ENCODE results near the gene ADTRP.
"Not testable (repeated sequence)": the region's sequence is repeated elsewhere in the genome, so short reads cannot be mapped to it uniquely, and the experiment has no call there.

The ADTRP gene

GRCh38 chr6:11683871-11684270 is 94.7 kb downstream of the ADTRP start:
- no peak for DNase-seq (ENCODE audit: extremely low read depth, low read depth)
- TF ChIP-seq, protein P1, sequence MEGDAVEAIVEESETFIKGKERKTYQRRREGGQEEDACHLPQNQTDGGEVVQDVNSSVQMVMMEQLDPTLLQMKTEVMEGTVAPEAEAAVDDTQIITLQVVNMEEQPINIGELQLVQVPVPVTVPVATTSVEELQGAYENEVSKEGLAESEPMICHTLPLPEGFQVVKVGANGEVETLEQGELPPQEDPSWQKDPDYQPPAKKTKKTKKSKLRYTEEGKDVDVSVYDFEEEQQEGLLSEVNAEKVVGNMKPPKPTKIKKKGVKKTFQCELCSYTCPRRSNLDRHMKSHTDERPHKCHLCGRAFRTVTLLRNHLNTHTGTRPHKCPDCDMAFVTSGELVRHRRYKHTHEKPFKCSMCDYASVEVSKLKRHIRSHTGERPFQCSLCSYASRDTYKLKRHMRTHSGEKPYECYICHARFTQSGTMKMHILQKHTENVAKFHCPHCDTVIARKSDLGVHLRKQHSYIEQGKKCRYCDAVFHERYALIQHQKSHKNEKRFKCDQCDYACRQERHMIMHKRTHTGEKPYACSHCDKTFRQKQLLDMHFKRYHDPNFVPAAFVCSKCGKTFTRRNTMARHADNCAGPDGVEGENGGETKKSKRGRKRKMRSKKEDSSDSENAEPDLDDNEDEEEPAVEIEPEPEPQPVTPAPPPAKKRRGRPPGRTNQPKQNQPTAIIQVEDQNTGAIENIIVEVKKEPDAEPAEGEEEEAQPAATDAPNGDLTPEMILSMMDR (IDR thresholded peaks at IDR 0.05; ENCODE audit: low read depth, low read length): no peak

- DNase-seq (ENCODE audit: extremely low read depth, low read depth): no peak
- TF ChIP-seq, protein P1 (IDR thresholded peaks at IDR 0.05; ENCODE audit: low read depth, low read length): no peak
Measured at GRCh38 chr6:11682561-11682975, 96.0 kb downstream of the ADTRP start.

DNA sequence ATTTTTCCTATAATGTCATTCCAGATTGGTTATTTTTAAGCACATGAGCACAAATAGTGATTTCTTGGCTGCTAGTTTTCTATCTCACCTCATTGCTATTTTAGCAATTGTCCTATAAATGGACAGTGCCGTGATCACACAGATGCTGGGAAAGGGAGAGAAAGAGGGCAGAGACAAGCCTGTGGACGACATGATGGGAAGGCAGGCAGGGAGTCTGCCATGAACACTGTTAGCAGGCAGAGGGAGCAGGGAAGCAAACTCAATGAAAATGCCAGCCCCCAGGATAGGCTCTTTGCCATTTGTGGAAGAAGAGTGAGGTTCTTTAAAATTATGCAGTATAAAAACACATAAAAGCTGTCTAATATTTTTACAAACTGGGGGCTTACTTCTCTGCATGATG is 96.8 kb downstream of the ADTRP start:
- TF ChIP-seq, protein P1 (IDR thresholded peaks at IDR 0.05; ENCODE audit: low read depth, low read length): no peak
- no peak for DNase-seq (ENCODE audit: extremely low read depth, low read depth)

- TF ChIP-seq, protein P1 (IDR thresholded peaks at IDR 0.05; ENCODE audit: low read depth, low read length): no peak
- no peak for DNase-seq (ENCODE audit: extremely low read depth, low read depth)
Measured at GRCh38 chr6:11681357-11681756, 97.2 kb downstream of the ADTRP start.

GRCh38 chr6:11680479-11680878 is 98.1 kb downstream of the ADTRP start:
- not testable (repeated sequence) for DNase-seq (ENCODE audit: extremely low read depth, low read depth)

DNA sequence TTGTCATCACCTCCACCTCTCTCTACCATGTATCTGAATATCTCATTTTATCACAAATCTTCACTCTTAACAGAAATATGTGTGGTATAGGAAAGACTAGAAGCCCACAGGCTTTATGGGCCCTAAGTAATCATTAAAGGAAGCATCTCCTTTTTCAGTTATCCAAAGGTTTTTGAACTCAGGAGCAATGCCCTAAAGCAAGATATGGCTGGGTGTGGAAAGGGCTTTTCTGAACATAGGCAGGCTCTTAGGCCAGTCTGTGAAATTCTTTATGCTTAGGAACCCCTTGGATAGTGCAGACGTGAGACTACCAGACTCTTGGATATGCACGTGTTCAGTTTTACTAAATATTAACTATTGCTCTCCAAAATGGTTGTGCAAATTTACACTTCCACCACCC is 99.5 kb downstream of the ADTRP start:
- TF ChIP-seq, protein P1 (IDR thresholded peaks at IDR 0.05; ENCODE audit: low read depth, low read length): no peak

DNA sequence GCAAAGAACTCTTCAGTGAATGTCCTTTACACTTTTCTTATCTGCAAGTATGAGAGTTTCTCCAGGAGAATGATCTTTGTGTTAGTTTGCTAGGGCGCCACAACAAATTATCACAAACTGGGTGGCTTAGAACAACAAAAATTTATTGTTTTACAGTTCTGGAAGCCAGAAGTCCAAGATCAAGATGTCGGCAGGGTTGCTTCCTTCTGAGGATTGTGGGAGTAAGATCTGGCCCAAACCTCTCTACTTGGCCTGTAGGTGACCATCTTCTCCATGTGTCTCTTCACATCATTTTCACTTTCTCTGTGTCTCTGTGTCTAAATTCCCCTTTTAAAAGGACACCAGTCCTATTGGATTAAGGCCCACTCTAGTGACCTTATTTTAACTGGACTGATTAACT is 103.0 kb downstream of the ADTRP start:
- TF ChIP-seq, protein P1 (IDR thresholded peaks at IDR 0.05; ENCODE audit: low read depth, low read length): no peak; the same call in 1 of the 2 replicates
- no peak for DNase-seq (ENCODE audit: extremely low read depth, low read depth)

More for the DNA sequence above, 99.5 kb downstream of the ADTRP start:
- no peak for DNase-seq (ENCODE audit: extremely low read depth, low read depth)

DNA sequence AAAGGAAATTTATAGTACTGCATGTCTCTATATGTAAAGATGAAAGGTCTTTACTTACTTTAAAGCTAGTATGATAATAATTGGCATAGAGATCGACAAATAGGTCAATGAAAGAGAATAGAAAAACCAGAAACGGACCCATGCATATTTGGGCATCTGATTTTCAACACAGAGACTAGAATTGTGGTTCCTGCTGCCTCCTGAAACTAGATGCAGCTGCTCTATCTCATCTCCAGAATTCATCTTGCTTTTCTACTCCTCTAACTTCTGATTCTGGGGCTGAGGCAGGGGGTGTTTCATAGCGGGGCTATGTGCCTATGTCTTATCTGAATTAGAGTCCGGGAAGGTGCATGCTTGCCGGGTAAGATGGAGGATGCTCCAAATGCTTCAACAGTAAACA is 105.9 kb downstream of the ADTRP start:
- TF ChIP-seq, protein P1 (IDR thresholded peaks at IDR 0.05; ENCODE audit: low read depth, low read length): no peak

More for the DNA sequence above, 105.9 kb downstream of the ADTRP start:
- DNase-seq (ENCODE audit: extremely low read depth, low read depth): no peak
